NOMO-1 (cell line): Measurements from ENCODE around the gene SOX5.
"Not testable (repeated sequence)": the region's sequence is repeated elsewhere in the genome, so short reads cannot be mapped to it uniquely, and the experiment has no call there.

Source experiments
- DNase-seq, 2 experiments: peaks; one replicate each; lab custom pipeline; 2025; ENCODE audit not compliant: unreplicated experiment in 2 of 2; lab: John Stamatoyannopoulos, UW

Gene SOX5

GRCh38 chr12:23851602-23852001 lies 97.9 kb downstream of the SOX5 start:
- no peak for DNase-seq

GRCh38 chr12:23847857-23848256 lies 101.6 kb downstream of the SOX5 start:
- no peak for DNase-seq

- no peak for DNase-seq
Observed at GRCh38 chr12:23843958-23844357, 105.5 kb downstream of the SOX5 start.

GRCh38 chr12:23834076-23834475 lies 115.4 kb downstream of the SOX5 start:
- DNase-seq = no peak

- peak in 1 of 2 experiments; percentile 34 for DNase-seq
Observed at GRCh38 chr12:23831739-23832138, 117.7 kb downstream of the SOX5 start.

GRCh38 chr12:23830210-23830609 lies 119.3 kb downstream of the SOX5 start:
- no peak for DNase-seq

- no peak for DNase-seq
Observed at GRCh38 chr12:23827353-23827752, 122.1 kb downstream of the SOX5 start.

- DNase-seq = not testable (repeated sequence)
Observed at GRCh38 chr12:23825124-23825523, 124.3 kb downstream of the SOX5 start.

- no peak for DNase-seq
Observed at GRCh38 chr12:23824358-23824757, 125.1 kb downstream of the SOX5 start.

- not testable (repeated sequence) for DNase-seq
Observed at GRCh38 chr12:23822883-23823282, 126.6 kb downstream of the SOX5 start.

GRCh38 chr12:23817345-23817744 lies 132.1 kb downstream of the SOX5 start:
- no peak for DNase-seq

- peak in 1 of 2 experiments; percentile 17 for DNase-seq
Observed at GRCh38 chr12:23816394-23816851, 133.0 kb downstream of the SOX5 start.

GRCh38 chr12:23815810-23816209 lies 133.7 kb downstream of the SOX5 start:
- DNase-seq = no peak

GRCh38 chr12:23813206-23813605 lies 136.3 kb downstream of the SOX5 start:
- no peak for DNase-seq

GRCh38 chr12:23810329-23810902 lies 139.1 kb downstream of the SOX5 start:
- DNase-seq = no peak

- DNase-seq = peak; percentile 33 to 78
Observed at GRCh38 chr12:23803540-23803939, 145.9 kb downstream of the SOX5 start.

GRCh38 chr12:23795494-23795893 lies 154.0 kb downstream of the SOX5 start:
- DNase-seq = no peak

GRCh38 chr12:23781118-23781517 lies 168.4 kb downstream of the SOX5 start:
- no peak for DNase-seq

- DNase-seq = no peak
Observed at GRCh38 chr12:23775208-23775607, 174.3 kb downstream of the SOX5 start.

GRCh38 chr12:23771240-23771949 lies 178.1 kb downstream of the SOX5 start:
- DNase-seq = no peak

- no peak for DNase-seq
Observed at GRCh38 chr12:23770202-23770938, 179.1 kb downstream of the SOX5 start.

GRCh38 chr12:23767834-23768233 lies 181.6 kb downstream of the SOX5 start:
- DNase-seq = no peak
